Hepatocyte (in vitro differentiated cells): ENCODE measurements around the gene ALDH1A1.

Experiments used
- CTCF ChIP-seq: fragments of 200-600 bp; sonication (generic); IDR thresholded peaks from 2 replicates; pipeline ENCODE4 v1.5.1; 2016; ENCODE audit warnings: antibody characterized with exemption, mild to moderate bottlenecking; ENCODE audit not compliant: poor library complexity
- EZH2phosphoT487 ChIP-seq: fragments of 200-600 bp; sonication (generic); IDR thresholded peaks from one replicate; pipeline ENCODE4 v1.6.1; 2018; ENCODE audit warnings: antibody characterized with exemption, mild to moderate bottlenecking, low read depth, moderate library complexity; ENCODE audit not compliant: unreplicated experiment, severe bottlenecking

- TF ChIP-seq CTCF (no peak), EZH2phosphoT487 (no peak)
Measured at GRCh38 chr9:72948575-72949243, 4.1 kb downstream of the ALDH1A1 start.
